Ecto neural progenitor cell (in vitro differentiated cells): ENCODE results near the gene AP1S2.

ENCODE experiments used
- DNase-seq: peaks from one replicate; pipeline ENCODE4 v3.0.0-alpha.2; 2018; ENCODE audit warnings: low spot score

Gene AP1S2

DNA sequence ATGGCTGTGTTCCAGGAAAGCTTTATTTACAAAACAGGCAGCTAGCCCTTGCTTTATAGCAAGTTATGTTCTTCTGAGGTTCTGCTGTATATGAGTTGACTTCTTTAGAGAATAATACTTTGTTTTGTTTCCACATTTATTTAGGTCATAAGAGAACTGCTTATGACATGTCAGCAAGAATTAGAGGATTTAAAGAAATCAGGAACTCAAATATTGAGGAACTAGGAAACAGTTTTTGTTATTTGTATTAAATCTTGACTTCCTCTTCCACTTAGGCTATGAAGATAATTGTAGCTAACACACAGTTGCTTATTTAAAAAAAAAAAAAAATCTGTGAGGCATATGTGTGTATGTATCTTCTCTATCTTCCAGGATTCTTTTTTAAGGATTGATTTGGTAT, 50.0 kb downstream of the AP1S2 start:
- no peak for DNase-seq

DNA sequence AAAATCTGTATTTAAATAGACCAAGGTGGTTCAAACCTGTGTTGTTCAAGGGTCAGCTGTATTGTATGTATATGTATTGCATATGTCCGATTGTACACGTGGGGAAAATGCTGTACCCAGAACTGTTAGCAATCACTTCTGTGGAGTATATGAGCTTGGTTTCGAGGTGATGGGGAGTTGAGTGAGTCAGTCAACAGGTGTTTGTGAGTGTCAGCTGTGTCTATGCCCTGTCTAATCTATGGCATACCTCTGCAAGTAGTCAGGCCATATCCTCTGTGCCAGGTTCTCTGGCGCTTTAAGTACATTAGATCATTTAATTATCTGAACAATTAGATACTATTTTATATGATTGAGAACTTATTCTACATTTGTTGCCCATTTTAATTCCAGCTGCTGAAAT, 56.9 kb downstream of the AP1S2 start:
- DNase-seq: no peak

DNA sequence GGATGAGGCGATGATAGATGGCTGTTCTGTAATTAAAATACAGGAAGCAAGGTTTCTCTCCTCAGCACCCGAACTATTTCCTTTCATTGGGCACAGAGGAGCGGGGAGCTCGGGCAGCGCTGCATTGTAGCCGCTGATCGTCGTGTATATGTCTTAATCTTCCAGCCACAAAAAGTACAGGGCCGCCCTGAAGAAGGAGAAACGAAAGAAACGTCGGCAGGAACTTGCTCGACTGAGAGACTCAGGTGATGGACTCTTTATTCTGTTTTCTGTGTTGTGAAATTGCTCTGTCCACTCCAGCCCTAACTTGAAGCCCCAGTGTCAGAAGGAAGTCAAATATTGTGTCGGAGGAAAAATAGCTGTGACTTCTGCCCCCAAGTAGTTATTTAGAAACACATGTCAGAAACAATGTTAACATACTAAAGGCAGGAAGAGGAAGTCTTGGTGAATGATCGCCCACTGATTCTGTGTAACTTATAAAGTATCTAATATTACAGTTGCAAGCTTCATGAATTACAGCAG, 63.8 kb downstream of the AP1S2 start:
- DNase-seq: no peak

DNA sequence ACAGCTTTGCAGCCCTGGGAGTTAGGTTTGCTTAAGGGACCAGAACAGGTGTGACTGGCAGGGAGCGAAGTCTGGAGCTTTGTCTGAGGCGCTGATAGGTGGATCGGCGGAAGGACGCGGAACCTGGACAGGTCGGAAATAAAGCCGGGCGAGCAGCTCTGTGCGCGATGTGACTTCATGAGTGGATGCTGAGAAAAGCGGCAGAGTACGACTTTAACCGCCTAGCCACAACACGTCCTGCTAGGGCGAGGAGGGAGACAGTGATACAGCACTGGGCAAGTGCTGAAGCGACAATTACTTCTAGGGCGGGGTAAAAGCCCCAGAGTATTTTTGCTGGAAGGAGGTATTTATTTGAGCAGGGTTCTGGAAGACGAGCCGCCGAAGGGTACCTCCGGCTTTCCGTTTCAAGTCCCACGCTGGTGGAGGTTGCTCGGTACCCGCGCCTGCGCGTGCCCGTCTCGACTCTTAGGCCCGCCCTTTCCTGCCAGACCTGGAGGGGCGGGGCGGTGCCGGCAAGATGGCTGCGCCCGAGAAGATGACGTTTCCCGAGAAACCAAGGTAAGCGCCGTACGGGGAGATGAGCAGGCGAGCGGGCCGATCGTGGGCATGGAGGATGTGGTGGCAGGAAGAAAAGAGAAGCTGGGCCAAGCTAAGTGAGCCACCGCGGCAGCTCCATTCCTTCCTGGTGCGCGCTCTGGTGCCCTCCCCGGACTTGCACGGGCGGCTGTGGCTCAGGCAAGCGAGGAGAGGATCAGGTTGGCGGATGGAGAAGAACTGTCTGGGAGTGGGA, 64.4 kb downstream of the AP1S2 start, which contains the start of gene ZRSR2:
Gene ZRSR2 (plus strand): TSS at position 506 of the 790 bp plus-strand sequence. CDS start 12 bp downstream, at position 518.
- DNase-seq: peak; percentile 87

DNA sequence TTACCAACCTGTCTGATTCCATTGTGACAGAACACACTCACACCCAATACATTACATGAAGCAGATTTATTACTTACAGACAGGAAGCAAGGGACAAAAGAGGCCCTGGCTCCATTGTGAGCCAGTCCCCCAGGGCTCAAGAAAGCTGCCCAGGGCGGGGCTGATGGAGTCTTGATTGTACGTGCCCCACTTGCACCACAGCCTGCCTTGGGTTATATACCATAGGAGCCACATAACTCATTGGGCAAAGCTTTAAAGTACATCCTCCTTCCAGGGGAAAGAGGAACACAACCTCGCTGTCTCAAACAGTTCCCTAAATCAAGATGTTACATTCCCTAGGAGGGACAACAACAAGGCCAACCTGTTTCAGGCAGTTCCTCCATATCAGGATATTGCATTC, 67.7 kb downstream of the AP1S2 start:
- no peak for DNase-seq

DNA sequence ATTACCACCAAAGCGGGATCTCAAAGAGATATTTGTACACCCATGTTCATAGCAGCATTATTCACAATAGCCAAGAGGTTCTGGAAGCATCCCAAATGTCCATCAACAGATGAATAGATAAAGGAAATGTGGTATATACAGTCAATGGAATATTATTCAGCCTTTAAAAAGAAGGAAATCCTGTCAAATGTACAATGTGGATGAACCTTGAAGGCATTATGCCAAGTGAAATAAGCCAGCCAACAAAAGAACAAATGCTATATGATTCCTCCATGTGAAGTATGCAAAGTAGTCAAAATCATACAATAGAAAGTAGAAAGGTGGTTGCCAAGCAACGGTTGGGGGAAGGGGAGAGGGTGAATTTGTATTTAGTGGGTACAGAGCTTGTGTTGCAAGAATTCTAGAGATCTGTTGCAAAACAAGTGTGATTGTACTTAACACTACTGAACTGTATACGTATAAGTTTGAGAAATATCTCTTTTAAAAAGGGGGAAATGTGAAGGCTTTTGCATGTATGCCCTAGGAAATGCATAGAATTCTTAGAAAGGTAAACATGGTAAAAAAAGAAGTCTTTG, 69.3 kb downstream of the AP1S2 start:
- DNase-seq: no peak

DNA sequence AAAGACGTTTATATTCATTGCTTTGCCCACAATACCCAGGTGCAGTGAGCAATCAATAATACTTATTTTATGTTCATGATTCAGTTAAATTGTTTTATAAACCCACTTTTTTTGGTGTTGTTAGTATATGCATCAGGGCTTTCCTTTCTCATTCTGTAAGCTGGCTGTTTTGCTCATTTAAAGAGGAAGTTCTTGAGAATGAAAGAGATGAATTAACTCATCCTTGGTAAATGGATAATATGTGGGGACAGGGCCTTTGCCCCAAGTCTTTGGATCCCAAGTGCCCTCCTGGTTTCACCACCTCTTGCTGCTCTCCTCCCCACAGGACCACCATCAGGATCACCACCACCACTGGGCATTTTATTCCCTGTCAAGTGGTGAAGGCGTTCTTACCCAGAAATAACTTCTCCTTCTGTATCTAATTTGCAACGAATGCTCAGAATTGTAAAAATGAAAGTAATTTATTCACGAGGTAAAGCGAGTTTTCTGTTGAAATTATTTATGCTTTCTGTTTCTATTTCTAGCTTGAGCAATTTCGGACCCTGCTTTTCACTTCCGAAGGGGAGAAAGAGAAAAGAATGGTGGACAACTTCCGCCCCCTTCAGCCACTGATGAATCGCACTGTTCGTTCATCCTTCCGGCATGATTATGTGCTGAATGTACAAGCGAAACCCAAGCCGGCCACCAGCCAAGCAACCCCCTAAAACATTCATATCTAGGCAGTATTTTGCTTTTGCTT, 72.5 kb downstream of the AP1S2 start:
- DNase-seq: no peak
